HG02870 (cell line): Measurements from ENCODE around the gene SOX3.

Experiments
- ATAC-seq: cut with Tn5 transposase; IDR thresholded peaks from one replicate; pipeline ENCODE4 v1.9.1; 2021; ENCODE audit warnings: mild to moderate bottlenecking, moderate library complexity; ENCODE audit not compliant: unreplicated experiment

The SOX3 gene

DNA sequence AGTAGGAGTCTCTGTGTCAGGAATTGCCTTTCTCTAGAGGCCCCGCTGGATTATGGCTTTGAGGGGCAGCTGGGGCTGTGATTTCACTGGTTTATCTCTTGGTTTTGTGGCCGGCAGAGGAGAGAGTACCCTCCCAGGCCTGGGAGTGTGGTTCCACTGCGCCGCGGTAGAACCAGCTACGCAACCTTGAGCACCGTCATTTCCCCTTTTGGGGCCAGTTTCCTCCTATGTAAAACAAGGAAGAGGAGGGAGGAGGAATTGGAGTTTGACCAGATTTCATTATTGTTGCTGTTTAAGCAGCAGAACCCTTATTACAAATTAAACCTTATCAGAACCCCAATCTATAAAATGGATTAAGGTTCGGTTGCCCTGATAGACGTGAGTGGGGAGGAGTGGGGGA is 4.4 kb downstream of the SOX3 start:
- no peak for ATAC-seq

DNA sequence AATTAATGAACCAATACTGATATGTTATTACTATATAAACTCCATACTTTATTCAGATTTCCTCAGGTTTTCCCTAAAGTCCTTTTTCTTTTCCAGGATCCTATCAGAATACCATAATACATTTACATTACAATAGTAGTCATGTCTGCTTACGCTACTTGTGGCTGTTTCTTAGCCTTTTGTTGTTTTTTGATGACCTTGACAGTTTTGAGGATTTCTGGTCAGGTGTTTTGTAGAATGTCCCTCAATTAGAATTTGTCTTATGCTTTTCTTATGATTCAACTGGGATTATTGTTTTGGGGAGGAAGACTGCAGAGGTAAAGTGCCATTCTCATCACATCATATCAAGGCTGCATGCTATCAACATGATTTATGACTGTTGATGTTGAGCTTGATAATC is 9.1 kb downstream of the SOX3 start:
- no peak for ATAC-seq

DNA sequence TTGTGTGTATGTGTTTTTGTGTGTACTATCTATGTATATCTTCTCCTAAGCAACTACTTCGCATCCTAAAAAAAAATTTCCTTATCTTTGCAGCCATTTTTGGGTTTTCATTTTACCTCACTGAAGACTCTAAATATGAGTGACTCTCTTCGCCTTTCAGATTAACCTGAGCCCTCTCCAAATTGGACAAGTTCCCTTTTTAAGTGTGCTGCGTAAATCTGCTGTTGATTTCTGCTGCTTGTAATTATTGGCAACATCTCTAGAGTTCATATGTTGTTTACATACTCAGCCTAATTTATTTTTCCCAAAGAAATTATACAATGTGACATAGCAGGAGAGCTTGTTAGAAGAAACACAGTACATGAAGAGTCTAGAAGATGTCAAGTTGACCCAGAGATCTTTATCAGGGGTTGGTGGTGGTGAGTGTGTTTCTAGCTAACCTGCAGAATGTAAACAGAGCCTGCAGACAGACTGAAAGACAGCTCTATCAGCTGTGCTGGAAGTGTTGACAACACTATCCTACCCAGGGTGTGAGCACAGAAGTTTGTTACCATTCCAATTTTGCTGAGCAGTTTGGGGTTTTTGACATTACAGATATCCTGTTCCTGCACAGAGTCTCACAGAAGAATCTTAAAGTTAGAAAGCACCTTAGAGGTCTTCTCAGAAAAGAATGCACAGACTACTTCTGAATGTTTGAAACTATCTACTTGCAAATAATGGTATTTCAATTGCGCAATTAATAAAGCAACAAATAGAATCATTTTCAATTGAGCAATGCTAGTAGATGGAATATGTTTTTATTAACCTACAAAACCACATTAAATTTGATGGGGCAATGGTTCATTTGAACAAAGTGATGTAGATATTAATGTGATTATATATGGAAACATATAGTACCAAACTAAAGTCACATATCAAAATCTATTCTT is 12.5 kb downstream of the SOX3 start:
- no peak for ATAC-seq

DNA sequence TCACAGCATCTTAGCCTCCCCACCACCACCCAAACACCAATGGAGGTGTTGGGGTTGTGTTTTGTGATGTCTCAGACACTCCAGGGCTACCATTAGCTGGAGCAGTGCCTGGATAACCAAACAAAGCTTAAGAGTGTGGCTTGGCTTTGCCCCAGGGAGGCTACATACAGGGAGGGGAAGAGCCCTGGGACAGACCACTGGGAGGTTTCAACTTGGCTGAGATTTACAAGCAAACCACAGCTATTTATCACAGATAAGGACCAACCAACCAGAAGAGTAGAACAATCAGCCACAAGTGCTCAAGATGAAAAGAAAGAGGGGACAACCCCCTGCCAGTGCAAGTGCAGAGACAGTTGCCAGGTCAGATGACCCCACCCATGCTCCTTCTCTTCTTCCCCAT is 24.1 kb downstream of the SOX3 start:
- no peak for ATAC-seq

DNA sequence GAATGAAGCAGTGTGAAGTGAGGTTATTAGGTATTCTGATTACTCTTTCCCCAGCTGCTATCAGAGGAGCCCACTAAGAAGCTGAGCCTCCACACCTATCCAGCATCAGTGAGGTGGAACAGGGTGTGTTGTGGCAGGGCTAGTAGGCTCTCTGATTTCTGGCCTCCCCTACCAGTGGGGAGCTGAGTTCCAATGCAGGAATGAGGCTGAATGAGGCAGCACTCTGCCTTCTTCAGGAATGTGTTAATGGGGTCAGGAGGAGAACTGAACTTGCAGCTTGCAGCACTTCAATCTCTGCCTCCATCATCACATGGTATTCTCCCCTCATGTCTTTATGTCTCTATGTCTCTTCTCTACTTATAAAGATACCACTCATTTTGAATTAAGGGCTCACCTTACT is 26.9 kb downstream of the SOX3 start:
- no peak for ATAC-seq

DNA sequence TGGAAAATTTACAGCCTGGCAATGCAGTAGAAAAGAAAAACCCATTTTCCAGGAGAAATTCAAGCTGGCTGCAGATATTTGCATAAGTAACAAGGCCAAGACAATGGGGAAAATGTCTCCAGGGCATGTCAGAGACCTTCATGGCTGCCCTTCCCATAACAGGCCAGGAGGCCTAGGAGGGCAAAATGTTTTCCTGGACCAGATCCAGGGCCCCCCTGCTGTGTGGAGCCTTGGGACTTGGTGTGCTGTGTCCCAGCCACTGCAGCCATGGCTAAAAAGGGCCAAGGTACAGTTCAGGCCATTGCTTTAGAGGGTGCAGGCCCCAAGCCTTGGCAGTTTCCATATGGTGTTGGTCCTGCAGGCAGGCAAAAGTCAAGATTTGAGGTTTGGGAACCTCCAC is 29.8 kb downstream of the SOX3 start:
- no peak for ATAC-seq

DNA sequence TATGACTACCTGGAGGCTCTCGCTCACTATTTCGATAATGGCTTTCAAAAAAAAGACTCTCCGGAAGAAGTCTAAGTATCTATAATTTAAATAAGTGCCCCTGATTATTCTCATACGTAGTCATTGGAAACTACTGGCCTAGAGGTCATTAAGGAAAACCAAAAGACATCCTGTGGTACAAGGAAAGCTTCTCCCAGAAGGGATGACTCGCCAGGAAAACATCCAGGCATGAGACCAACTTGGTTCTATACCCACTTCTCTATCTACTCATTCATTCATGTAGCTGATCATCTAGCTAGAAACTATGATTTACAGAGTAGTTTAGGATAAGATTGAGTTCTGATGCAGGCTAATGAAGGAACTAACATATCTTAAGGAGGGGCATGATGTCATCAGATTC is 37.7 kb downstream of the SOX3 start:
- no peak for ATAC-seq
